GM21619 (cell line): ENCODE results near the gene FLCN.
"Not testable (repeated sequence)": the region's sequence is repeated elsewhere in the genome, so short reads cannot be mapped to it uniquely, and the experiment has no call there.

Experiments
- ATAC-seq: cut with Tn5 transposase; IDR thresholded peaks from one replicate; pipeline ENCODE4 v1.9.1; 2021; ENCODE audit not compliant: unreplicated experiment

Gene FLCN

DNA sequence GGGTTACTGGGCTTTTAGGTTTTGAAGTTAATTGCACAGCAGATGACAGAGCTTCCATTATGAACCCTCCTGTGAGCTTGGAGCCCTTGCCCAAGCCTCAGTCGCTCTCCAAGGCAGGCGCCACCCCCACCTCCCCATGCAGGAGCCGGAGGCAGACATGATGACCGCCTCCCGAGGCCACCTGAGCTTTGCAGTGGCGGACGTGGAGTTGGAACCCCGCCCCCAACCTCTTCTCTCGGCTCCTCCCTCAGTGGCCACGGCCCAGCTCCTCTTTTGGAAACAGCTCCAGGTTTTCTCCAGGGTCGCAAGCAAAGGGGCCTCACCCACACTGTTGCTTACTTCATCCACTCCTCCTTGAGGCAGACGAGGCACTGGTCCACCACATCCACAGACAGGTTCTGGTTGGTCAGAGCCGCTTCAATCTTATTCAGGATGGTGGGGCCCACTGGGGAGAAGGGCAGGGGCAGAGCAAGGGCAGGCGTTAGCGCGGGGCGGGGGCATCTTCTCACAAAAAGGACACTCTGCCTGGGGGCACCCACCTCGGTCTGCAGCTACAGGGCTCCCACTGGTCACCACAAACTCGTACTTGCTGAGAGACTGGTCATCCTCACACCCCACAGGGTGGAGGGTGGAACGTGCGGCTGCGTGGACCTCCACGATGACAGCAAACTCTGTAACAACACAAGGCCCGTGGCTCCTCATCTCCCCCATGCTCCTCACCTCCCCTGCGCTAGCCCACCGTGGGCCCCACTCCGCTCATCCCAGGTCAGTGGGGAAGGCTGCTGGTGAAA is 22.1 kb downstream of the FLCN start:
- ATAC-seq, result no peak

DNA sequence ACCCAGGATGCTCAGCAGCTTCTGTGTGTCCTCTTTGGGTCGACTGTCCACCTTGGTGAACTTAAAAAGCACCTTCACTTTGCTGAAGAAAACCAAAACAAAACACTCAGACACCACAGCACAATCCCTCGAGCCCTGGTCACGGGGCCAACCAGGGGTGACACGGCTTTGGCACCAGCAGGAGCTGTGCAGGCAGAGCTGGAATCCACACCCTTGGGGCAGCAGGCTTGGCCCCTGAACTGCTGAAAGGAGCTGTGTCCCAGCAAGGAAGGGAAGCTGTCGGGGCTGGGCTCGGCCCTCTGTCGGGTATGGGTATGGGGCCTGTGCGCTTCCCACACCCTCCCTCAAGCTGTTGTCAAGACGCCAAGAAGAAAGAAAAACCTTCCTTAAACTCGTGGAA is 23.2 kb downstream of the FLCN start:
- ATAC-seq, result no peak

DNA sequence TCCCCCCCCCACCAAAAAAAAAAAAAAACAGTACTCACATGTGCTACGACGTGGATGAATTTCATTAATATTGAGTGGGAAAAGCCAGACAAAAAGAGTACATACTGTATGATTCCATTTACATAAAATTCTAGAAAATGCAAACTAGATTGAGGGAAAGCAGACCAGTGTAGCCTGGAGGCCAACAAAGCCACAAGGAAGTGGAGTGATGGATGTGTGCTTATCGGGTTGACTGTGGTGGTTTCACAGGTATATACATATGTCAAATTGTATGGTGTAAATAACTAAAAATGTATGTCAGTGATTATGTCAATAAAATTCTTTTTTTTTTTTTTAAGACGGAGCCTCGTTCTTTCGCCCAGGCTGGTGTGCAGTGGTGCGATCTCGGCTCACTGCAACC is 29.0 kb downstream of the FLCN start:
- no peak for ATAC-seq

DNA sequence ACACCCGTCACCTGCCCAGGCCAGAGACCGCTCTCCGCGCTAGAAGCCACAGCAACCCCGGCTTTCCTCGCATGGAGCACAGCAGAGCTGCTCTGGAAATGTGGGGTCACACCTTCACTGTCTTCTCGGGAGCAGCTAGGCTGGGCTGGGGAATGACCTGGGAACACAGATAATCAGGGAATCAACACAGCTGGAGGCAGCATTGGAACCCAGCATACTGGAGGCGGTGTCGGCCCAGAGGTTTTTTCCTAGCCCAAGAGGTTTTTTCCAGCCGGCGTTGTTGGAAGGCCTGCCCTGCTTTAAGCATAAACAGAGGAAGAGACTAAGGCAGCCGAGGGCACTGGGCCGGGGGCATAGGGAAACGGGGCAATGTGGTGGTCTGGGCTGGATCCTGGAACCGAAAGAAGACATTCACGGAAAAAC is 30.0 kb downstream of the FLCN start:
- ATAC-seq, result no peak

DNA sequence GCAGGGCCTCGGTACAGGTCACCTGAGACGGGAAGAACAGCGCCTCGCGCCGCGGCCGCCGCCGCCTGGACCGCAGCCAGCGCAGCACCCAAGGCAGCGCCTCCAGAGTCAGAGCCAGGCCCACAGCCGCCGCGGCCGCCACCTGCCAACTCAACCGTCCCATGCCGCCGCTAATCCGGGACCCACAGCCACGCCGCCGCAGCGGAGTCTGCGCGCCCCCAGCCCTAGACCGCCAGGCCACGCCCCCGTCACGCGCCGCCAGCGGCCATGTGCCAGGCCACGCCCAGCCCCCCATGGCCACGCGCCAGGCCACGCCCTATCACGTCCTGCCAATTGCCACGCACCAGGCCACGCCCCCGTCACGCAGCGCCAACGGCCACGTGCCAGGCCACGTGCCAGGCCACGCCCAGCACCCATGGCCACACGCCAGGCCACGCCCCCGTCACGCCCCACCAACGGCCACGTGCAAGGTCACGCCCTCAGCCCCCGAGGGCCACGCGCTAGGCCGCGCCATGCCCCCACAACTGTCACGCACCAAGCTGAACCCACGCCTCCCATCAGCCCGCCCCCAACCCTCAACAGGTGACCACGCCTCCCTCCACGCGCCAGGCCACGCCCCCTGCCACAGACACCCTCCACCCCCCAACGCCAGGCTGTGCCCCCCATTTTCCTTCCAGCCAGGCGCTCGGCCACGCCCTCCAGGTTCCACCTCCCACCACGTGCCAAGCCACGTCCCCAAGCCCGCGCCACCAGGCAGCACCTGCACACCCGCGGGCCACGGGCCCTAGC is 30.6 kb downstream of the FLCN start, which contains the start of gene PLD6:
PLD6 (minus strand) TSS at position 210 of the 789 bp plus-strand sequence; CDS start at position 163, 47 bp downstream.
- ATAC-seq, result no peak

DNA sequence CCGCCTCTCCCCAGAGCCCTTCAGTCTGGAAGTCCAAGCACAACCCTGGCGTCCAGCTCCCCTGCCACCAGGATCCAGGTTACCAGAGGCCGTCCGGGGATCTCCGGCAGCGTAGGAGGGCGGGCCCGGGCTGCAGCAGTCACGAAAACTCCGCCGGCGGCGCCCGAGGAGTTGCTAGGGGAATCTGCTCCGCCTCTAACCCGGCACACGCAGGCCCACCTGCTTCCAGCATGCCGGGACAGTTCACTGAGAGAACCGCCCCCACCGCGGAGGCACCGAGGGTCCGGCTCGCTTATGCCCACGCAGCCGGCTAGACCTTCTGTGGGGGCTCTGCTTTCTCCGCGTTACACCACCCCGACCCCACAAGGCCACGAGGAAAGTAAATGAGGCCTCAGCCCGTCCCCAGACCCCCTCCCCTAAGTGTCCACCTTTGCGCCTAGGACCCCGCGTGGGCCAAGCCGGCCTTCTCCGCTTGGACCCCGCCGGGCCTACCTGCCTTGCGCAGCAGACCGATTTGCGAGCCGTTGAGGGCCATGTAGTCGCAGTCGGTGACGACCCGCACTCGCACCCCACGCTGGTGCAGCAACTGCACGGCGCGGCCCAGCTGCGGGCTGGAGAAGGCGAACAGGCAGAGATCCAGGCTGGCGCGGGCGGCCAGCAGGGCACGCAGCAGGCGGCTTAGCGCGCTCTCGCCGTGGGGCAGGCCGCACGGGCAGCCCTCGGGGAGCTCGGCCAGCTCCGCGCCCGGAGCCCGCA is 31.4 kb downstream of the FLCN start:
- ATAC-seq, result no peak

DNA sequence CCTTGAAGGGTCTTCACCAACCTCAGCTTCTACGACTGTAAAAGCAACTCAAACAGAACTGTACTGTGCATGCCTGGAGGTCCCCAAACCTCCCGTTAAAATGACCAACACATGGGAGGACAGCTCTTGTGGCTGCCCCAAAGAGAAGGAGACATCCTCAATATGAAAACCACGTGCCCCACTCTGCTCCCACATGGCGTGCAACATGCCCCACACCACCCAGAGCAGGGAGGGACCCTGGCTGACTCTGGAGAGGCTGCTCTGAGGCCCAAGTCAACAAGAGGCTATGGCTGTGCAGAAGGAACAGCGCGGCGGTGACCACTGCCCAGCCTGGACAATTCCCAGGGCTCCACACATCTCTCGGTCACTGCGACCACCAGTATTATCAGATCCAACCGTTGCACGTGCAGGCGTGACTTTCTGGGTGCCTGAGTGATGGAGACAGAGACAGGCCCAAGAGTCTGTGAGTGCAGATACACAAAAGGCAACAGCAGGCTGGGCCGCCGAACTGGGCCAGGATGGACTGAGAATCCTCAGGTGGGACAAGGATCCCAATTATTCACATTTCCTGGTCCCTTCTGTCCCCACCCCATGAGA is 32.2 kb downstream of the FLCN start:
- ATAC-seq, result no peak

DNA sequence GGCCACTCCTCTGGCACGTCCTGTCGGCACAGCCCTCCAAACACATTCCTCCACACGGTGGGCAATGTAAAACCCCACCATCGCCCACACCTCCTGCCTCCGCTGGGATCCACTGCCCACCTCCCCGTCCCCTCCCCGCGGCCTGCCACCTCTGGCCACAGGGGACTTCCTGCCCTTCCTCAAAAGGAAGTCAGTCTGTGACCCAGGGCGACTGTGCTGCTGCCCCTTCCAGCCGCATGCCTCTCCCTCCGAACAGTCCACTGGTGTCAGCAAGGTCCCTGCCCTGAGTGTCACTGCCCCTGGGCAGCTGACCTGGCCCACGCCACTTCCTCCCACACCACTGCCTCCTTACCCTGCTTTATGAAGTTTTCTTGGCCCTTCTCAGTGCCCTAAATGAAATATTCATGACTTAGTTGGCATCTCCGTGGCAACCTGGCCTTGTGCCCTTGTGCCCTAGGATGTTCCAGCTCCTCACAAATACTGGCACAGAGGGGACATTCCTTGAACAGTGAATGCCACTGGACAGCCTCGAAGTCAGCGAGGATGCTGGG is 32.9 kb downstream of the FLCN start:
- ATAC-seq, result no peak

DNA sequence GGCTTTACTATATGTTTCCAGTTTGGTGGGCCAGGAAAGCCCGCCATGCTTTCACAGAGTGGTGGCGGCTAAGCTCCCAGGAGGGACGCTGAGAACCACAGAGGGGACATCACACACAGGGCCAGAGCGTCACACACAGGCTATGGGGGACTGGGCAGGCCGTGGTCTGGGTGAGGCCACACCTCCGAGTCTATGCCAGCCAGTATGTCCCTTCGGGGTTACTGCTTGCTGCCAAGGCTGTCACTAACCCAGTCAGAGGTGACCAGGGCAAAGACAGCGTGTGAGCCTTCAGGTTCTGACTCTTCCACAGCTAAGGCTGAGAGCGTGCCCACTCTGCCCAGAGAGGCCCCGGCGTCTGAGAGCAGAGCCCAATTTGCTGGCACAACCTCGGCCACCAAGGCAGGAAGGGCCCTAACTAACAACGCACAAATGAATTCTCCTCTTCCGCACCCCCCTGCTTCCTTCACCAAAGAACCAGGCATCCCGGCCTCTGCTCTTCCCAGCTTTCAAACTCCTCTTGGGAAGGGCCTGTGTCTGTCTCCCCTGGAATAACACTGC is 33.7 kb downstream of the FLCN start:
- no peak for ATAC-seq

DNA sequence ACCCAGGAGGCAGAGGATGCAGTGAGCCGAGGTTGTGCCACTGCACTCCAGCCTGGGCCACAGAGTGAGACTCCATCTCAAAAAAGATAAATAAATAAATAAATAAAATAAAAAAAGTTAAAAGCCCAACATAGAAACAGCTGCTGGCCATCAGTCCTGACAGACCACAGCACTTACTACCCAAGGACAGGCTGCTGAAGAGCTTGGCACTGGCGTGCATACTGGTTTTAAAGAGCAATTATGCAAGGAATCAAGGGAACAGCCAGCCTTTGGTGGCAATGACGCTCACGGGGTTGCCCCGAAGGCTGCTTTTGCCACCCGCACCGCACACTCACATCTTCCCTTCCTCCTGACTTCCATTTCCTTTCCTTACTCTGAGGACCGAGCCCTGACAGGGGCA is 35.1 kb downstream of the FLCN start:
- no peak for ATAC-seq

DNA sequence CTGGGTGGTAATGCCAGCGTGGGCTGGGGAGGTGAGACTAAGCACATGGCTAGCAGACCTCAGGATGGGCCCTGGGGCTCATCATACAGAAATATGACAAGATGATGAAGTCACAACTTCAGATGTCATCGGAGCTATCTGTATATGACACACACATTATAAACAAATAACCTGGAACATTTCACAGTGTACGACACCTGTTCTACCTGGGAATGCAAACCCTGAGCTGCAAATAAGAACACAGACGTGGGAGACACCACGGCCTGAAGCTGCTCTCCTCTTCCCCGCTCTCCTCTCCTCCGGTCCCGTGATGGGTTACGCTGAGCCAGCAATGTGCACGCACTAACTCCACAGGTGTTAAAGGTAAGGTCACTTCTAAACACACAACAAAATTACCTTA is 35.7 kb downstream of the FLCN start:
- ATAC-seq, result no peak

DNA sequence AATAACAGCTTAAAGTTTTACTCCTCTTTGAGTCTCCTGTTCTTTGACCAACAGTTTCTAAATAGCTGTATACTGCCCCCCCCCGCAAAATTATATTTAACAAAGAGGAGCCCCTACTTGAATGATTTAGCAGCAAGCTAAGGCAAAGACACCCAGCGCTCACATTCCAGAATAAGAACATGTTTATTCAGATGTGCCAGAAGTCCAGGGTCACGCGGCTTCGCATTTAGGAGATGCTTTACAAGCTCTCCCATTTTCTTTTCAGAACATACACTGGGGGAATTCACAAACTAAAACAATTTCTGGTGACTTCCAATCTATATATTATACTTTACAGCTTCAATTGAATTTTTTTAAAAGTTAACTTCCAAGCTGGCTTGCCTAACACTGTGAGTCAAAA is 36.1 kb downstream of the FLCN start:
- no peak for ATAC-seq

DNA sequence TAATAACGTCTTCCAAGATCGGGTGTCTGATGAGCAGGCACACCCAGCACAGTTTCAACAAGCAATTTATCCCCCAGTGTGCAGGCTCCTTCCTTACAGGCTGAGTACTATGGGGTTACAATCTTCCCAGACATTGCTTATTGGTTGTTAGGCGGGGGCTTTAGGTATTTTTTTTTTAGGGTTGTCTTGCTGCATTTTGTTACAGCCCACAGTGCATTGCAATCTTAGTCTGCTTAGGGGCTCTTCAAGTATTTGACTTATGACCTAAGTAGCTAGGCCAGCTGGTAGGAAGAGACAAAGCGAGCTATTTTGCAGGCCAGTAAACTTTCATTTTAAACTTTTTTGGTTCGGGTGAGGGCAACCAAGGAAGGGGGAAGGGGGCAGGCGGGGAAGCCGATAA is 36.7 kb downstream of the FLCN start:
- no peak for ATAC-seq

DNA sequence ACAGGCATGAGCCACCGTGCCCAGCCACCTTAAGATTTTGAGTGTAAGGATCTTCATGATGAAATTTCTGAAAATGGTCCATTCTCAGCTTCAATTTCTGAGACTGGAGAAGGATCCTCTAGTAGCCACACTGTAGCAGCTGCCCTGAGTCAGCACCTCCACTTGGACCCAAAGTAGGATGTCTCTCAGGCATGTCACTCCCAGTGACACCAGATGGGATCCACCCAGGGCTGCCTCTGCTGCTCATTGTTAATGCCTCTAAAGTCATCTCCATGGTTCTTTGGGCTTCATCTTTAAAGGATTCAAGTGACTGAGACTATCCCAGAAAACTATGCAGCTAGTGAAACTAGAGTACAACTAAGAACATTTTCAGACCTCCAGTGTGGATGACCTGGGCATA is 38.7 kb downstream of the FLCN start:
- no peak for ATAC-seq

DNA sequence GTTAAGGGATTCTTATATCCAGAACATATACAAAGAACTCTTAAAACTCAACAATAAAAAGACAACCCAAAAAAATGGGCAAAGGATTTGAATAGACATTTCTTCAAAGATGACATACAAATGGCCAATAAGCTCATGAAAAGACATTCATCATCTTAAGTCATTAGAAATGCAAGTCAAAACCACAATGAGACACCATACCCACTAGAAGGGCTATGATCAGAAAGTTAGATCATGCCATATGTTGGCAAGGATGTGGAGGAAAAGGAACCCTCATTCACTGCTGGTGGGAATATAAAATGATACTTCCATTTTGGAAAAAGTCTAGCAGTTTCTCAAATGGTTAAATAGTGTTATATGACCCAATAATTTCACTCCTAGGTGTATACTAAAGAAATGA is 40.2 kb downstream of the FLCN start:
- no peak for ATAC-seq

DNA sequence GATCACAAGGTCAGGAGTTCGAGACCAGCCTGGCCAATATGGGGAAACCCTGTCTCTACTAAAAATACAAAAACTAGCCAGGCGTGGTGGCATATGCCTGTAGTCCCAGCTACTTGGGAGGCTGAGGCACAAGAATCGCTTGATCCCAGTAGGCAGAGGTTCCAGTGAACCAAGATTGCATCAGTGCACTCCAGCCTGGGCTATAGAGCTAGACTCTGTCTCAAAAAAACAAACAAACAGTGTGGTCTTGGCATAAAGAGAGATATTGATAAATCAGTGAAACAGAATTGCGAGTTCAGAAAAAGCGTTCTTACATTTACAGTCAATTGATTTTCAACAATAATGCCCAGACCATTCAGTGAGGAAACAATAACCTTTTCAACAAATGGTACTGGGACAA is 41.5 kb downstream of the FLCN start:
- not testable (repeated sequence) for ATAC-seq

DNA sequence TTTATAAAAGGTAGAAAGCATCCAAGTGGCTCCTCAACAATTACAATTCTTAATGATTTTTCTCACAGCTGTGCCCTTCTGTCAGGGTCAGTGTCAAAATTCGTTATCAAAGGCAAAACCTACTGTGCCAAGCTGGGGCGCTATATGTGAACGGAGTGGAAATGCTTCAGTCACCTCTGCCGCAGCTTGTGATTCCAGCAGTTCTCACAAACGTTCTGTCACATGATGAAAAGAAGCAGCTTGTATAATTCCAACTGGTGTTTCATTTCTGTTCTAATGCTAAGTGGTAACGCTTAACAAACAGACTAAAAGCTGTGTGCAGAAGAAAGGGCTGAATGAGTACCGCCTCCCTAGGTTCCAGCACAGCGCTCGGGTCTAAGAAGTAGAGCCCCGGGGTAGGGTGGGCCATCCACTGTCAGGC is 45.0 kb downstream of the FLCN start:
- ATAC-seq, result no peak

DNA sequence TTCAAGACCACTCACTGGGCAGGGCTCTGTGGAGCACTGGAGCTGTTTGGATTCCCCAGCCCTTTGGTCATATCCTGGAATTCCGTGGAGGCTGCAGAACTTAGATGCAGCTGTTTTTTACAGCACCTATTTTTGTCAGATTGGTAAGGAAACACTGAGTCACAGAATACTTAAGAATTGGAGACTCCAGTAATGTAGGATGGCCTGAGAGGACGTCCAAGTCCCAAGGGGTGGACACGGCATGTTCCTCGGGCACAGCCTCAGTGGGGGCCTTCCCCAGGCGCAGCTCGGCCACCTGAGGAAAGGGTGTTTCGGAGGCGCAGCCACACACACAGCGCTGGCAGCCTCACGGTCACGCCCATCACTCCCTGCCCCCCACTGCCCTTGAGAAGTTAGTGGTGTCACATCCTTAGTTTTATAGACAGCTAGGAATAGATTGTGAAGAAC is 45.6 kb downstream of the FLCN start:
- no peak for ATAC-seq

DNA sequence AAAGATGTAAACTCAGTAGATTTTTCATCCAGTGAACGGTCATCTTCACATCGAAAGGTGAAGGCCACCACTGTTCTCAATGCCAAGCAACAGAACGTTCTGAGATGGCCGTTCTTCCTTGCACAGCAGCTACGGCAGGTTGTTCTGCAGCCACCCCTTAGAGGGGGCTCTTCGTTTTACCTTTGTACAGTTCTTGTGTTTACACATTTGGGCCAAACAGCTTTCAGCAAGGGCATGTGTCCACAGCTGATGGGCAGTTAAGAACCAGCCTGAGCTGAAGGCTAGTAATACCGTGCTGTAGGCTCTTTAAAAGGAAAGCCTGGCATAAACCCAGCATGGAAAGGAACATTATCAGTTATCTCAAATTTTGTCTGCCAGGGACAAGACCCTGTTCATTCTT is 46.8 kb downstream of the FLCN start:
- ATAC-seq, result no peak

DNA sequence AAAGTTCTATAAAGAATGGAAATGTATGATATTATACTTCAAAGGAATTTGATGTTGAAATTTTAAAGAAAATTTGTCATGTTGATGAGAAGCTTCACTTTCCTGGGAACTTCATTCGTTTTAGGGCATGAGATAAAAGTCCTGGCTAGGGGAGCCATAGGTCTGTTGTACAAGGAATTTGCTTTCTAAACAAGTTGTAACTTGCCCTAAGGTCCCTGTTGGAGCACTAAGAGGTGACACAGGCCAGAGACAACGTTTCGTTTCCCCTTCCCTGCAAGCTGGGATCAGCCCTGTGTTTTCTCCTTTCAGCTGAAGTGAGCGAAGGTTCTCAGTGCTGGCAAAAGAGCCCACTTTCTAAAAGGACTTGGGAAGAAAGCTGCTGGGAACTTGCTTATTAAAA is 47.4 kb downstream of the FLCN start:
- ATAC-seq, result no peak

DNA sequence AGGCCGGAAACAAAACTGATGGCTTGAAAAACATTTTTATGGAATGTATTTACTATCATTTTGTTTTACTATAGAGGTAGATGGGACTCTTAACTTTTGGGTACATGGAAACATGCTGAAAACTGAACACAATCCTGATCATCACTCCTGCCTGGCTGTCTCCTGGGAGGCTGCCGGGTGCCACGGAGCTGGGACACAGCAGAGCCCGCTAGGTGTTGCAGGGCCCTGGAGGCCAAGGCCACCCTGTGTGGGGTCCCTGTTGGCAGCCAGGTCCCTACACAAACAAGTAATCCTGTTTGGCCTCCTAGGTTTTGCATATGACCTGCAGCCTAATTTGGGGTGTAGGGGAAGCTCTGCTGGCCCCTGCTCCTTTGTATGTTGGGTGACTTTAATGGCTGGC is 48.4 kb downstream of the FLCN start:
- ATAC-seq, result no peak
